ENCODE measurements around the gene ATN1.
"Not testable (repeated sequence)": the region's sequence is repeated elsewhere in the genome, so short reads cannot be mapped to it uniquely, and the experiment has no call there.

ATN1 gene

DNA sequence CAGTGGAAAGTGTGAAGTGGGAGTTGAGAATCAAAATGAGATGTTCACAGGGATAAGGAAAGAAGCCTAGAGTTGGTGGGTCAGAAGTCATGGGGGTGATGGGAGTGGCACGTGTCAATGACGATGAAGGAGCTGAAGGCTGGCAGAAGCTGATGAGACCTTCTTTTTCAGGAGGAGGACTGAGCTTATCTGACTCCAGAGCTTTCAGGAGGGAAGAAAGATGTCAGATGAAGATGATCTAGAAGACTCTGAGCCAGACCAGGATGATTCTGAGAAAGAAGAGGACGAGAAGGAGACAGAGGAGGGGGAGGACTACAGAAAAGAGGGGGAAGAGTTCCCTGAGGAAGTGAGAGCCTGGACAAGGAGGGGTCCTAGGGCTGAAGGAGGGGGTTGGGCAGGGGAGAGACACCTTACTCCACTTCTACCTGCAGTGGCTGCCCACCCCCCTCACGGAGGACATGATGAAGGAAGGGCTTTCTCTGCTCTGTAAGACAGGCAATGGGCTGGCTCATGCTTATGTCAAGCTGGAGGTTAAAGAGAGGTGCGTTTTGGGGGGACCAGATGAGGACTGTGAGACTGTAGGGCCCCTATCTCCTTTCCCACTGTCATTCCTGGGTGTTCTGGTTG, 22.2 kb upstream of the ATN1 start:
- DNase-seq, result no peak

DNA sequence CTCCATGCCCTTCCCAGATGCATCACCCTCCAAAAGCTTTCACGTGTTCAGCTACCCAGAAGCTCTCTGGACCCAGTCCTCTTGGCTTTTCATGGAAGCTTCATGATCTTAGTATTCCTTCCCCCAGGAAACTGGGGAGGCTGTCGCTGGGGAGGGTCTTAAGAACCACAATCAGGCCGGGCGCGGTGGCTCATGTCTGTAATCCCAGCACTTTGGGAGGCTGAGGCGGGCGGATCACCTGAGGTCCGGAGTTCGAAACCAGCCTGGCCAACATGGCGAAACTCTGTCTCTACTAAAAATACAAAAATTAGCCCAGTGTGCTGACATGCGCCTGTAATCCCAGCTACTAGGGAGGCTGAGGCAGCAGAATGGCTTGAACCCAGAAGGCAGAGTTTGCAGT, 19.6 kb upstream of the ATN1 start:
- not testable (repeated sequence) for DNase-seq

DNA sequence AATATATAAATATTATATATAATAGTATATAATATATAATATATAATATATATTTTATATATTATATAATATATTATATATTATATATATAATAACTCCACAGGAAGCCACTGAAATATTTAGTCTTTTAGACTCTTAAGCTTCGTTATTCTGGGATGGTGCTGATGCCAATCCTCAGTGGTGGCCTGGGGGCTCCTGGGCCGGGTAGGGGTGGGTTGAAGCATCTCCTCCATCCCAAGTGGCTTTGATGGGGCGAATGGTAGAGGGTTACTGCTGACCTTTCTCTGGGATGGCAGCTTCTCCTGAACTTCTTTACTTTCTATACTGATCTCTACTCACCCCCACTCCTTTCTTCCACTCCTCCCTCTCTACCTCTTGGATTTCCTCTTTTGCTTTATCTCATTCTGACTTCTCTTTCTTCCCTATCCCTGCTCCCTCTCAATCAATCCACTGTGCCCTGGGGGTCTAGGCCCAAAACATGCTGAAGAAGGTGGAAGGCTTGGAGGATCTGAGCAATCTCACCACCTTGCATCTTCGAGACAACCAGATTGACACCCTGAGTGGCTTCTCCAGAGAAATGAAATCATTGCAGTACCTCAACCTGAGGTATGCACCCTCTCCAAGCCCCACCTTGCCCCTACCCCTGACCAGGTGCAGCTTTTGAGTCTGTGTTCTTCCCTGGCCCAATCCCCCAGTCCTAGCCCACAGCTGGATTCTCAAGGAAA, 18.2 kb upstream of the ATN1 start:
- no peak for DNase-seq

DNA sequence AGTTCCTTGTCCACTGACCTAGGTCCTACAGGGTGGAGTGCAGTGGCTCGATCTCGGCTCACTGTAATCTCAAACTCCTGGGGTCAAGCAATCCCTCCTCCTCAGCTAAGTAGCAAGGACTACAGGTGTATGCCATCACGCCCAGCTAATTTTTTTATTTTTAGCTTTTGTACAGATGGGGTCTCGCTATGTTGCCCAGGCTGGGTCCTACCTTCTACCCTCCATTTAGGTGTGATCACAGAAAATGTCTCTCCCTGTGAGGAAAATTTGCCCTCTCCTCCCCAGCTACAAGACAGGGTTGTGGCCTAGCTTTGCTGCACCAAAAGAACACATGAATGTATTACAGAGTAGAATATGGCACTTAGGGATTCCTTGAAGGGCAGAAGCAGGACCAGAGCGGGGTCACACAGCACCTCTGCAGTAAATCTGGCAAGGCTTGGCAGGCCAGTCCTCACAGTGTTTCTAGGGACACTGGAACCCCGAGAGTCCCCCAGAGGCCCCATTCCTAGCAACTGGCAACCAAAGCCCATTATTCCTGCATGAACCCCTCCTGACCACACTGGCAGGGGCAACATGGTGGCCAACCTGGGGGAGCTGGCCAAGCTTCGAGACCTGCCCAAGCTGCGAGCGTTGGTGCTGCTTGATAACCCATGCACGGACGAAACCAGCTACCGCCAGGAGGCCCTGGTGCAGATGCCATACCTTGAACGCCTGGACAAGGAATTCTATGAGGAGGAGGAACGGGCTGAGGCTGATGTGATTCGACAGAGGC, 15.4 kb upstream of the ATN1 start:
- no peak for DNase-seq

DNA sequence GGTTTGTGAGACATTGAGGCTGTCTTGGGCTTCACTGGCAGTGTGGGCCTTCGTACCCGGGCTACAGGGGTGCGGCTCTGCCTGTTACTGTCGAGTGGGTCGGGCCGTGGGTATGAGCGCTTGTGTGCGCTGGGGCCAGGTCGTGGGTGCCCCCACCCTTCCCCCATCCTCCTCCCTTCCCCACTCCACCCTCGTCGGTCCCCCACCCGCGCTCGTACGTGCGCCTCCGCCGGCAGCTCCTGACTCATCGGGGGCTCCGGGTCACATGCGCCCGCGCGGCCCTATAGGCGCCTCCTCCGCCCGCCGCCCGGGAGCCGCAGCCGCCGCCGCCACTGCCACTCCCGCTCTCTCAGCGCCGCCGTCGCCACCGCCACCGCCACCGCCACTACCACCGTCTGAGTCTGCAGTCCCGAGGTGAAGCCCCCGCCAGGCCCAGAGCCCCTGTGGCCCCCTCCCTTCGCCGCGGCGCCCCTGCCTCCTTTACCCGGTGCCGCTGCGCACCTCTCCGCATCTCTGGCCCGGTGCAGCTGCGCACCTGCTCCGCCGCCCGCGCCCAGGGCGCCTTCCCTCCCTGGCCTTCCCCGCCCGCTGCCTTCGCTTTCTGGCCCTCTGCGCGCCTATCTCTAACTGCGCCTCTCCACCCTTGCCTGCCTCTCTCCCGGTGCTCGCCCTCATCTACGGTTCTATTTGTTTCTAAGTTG, 13.4 kb upstream of the ATN1 start, which contains the start of gene ENO2:
ENO2 (plus strand) TSS at position 335 of the 701 bp plus-strand sequence. CDS start 1,253 bp downstream, outside the sequence.
- DNase-seq, result peak; percentile 80

DNA sequence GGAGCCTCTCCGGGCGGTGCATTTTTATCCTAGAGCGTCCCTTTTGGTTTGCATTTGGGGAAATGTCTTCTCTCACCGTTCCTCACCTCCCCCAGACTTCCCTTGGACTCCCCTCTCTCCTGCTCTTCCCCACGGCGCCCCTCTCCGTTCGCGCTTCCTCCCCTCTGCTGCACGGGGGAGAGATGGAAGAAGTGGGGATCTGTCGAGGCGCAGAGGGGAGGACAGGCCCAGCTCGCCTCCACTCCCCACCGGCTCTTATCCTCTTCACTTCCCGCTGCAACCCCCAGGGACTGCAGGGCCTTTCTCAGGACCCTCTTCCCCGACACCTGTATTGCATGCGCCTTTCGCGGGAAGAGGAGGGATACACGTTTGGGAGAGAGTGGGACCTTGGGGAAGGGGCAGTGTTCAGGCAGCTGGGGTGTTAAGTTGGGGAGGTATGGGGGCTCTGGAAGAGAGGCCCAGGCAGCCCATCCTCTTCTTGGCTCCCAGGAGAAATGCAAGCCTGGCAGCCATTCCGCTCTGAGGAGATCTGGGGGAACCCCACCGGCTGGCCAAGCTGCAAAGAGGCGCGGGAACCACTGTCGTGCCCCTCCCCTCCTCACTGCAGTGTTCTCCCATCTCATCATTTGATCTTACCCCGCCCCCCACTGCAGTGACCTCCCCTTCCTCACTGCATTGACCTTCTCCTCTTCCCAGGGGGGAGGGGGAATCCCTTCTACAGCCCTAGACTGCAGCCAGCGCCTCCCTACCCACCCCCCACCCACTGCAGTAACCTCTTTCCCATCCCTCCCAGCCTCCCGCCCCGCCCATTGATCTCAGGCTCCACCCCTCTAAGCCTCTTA, 12.6 kb upstream of the ATN1 start:
- no peak for DNase-seq

DNA sequence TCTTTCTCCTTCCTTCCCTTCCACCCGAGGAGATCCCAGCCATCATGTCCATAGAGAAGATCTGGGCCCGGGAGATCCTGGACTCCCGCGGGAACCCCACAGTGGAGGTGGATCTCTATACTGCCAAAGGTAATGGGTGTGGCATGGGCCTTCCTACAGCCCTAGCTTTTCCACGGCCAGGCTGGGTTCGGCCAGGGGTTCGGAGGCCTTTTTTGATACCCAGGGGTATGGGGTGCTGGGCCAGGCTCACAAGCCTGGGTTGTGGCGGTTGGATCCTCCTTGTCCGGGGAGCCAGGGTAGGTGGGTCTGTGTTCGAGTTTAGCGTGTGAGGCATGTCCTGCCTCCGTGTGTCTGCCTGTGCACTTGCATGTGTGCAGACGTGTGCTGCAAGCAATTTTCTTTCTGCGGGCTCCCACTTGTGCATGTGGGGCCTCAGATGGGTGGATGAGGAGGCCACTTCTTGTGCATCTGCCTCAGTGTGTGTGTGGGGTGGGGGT, 11.9 kb upstream of the ATN1 start:
- no peak for DNase-seq

DNA sequence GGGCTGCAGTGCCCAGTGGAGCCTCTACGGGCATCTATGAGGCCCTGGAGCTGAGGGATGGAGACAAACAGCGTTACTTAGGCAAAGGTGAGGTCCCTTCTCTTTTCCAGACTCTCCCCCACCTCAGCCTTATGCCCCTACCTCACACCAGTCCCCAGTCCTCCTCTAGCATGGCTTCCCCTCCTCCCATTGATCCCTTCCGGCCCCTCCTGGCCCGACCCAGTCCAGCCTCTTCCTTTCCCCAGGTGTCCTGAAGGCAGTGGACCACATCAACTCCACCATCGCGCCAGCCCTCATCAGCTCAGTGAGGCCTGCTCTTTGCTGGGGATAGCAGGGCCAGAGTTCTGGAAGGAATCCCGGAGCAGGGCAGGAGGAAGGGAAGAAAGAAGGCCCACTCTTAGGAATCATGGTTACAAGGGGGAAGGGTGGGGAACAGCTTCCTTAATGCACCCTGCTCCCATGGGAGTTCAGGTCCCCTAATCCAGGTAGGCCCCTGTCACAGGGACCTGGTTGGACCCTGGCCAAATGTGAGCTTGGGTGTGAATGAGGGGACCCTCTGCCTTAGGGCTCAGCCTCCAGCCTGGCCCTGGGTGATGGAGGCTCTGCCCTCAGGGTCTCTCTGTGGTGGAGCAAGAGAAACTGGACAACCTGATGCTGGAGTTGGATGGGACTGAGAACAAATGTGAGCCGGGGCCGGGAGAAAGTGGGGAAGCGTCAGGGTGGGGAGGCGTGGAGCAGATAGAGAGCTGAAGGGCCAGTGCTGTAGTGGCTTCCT, 11.1 kb upstream of the ATN1 start:
- DNase-seq, result no peak

DNA sequence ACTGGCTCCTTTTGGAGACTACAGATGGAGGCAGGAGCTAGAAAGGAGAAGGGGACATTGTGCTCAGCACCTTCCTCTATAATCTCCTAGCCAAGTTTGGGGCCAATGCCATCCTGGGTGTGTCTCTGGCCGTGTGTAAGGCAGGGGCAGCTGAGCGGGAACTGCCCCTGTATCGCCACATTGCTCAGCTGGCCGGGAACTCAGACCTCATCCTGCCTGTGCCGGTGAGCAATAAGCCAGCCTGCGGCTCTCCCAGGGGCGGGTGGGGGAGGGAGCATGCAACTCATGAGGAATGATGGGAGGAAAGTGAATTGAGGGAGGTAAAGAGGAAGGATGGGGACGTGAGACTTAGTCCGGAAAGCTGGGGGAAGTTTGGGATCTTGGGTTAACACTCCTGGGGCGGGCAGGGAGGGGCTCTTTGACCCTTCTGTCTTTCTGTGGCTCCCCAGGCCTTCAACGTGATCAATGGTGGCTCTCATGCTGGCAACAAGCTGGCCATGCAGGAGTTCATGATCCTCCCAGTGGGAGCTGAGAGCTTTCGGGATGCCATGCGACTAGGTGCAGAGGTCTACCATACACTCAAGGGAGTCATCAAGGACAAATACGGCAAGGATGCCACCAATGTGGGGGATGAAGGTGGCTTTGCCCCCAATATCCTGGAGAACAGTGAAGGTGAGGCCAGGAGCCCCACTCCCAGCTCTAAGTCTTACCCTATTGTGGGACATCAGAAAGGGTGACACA, 10.1 kb upstream of the ATN1 start:
- no peak for DNase-seq

DNA sequence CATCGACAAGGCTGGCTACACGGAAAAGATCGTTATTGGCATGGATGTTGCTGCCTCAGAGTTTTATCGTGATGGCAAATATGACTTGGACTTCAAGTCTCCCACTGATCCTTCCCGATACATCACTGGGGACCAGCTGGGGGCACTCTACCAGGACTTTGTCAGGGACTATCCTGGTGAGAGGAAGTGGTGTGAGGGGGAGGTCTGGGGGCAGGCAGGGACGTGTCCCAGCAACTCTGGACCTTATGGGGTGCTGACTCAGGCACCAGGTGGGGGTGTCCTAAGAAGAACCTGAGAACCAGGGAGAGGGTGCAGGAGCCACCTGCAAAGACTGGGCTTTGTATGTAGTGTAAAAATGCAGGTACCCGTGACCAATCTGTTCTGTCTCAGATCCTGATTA, 8.2 kb upstream of the ATN1 start:
- no peak for DNase-seq

DNA sequence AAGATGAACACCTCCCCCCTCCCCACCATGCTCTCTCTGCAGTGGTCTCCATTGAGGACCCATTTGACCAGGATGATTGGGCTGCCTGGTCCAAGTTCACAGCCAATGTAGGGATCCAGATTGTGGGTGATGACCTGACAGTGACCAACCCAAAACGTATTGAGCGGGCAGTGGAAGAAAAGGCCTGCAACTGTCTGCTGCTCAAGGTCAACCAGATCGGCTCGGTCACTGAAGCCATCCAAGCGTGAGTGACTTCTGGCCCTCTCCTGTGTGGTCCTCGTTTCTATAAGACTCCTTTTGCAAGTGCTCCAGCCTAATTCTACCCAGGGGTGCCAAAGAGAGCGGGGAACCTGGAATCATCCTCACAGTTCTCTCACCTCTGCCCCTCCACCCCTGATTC, 6.2 kb upstream of the ATN1 start:
- DNase-seq, result no peak

DNA sequence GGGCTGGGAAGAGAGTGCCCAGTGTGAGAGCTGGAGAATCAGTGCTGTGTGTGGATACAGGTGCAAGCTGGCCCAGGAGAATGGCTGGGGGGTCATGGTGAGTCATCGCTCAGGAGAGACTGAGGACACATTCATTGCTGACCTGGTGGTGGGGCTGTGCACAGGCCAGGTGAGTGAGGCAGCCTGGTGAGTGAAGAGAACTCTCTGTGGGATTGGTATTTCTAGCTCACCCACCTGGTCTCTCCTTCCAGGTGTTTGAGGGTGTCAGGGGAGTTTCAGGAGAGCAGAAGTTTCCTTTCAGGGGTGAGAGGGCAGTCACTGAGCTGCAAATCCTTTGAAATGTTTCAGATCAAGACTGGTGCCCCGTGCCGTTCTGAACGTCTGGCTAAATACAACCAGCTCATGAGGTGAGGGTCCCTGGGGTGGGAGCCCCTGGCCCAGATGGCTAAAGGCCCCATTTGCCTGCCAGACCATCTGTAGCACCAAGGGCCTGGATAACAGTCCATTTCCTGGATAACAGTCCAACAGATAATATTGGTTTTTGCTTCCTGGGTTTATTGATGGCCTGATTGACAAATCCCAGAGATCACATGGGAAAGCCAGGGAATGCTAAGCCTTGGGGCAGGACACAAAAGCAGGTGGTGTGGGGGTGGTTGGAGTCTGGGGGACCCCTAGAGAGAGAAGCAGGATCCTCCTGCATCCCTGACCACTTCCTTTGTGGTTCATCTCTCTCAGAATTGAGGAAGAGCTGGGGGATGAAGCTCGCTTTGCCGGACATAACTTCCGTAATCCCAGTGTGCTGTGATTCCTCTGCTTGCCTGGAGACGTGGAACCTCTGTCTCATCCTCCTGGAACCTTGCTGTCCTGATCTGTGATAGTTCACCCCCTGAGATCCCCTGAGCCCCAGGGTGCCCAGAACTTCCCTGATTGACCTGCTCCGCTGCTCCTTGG, 5.5 kb upstream of the ATN1 start:
- DNase-seq, result no peak

DNA sequence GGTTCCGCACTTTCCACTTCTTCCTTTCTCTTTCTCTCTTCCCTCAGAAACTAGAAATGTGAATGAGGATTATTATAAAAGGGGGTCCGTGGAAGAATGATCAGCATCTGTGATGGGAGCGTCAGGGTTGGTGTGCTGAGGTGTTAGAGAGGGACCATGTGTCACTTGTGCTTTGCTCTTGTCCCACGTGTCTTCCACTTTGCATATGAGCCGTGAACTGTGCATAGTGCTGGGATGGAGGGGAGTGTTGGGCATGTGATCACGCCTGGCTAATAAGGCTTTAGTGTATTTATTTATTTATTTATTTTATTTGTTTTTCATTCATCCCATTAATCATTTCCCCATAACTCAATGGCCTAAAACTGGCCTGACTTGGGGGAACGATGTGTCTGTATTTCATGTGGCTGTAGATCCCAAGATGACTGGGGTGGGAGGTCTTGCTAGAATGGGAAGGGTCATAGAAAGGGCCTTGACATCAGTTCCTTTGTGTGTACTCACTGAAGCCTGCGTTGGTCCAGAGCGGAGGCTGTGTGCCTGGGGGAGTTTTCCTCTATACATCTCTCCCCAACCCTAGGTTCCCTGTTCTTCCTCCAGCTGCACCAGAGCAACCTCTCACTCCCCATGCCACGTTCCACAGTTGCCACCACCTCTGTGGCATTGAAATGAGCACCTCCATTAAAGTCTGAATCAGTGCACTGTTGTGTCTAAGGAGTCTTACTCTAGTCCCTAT, 4.6 kb upstream of the ATN1 start:
- DNase-seq, result no peak

DNA sequence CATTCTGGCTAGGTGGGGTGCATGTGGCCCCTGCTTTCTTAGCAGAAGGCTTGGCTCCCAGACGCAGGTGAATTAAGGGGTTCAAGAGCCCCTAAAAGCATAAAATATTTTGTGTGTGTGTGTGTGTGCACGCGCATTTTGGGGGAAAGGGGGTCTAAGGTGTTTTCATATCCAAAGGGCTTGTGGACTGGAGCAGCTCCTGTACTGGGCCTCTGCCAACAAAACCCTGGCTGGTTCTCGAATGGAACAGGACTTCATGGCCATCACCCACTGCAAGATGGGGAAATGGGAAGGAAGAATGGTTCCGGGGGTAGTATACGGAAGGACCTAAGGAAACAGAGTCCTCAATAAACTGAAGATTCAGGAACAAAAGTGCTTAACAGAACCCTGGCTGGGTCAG, 3.9 kb upstream of the ATN1 start:
- DNase-seq, result peak; percentile 41

DNA sequence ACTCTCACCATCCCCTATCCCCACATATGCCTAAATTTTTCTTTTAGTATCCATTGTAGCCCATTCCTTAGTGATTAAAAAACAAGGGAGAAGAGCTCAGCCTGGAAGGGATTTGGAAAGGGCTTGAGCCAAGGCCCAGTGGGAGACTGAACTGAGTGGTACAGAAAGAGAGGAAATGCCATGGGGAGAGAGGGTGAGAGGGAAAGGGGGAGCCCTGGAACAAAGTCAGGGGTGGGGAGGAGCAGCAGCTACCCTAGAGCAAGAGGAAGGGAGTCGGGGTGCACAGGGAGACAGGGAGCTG, 2.6 kb upstream of the ATN1 start:
- no peak for DNase-seq

DNA sequence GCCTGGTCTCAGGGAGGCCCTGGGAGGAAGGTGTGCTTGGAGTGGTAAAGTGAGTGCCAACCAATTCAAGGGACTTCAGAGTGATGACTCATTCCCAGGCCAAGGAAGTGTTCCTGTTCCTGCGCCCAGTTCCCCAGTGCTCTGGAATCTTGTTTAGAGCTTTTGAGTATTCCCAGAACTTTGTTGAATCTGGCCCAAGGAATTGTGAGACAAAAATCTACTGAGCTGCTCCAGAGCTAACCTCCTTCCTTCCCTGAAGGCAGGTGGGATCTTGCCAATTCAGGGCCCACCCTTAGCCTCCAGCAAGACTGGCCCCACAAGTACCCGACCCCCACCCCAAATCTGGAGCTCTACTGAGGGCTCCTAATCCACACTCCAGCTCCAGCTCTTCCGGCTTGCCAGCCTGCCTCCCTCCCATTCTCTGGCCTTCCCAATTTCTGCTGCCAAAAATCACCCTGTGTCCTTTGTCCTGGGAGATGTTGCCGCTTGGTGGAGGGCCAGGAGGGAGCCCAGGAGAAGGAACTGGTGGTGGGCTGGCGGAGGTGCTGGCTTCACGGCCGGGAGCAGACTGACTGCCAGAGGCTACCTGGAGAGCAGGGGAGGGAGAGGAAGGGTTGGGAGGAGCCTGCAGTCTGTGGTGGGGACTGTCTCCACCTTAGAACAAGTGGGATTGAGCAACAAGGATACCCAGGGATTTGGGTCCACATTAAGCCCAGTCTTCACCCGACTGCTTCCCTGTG, 2.0 kb upstream of the ATN1 start:
- peak; percentile 85 for DNase-seq

DNA sequence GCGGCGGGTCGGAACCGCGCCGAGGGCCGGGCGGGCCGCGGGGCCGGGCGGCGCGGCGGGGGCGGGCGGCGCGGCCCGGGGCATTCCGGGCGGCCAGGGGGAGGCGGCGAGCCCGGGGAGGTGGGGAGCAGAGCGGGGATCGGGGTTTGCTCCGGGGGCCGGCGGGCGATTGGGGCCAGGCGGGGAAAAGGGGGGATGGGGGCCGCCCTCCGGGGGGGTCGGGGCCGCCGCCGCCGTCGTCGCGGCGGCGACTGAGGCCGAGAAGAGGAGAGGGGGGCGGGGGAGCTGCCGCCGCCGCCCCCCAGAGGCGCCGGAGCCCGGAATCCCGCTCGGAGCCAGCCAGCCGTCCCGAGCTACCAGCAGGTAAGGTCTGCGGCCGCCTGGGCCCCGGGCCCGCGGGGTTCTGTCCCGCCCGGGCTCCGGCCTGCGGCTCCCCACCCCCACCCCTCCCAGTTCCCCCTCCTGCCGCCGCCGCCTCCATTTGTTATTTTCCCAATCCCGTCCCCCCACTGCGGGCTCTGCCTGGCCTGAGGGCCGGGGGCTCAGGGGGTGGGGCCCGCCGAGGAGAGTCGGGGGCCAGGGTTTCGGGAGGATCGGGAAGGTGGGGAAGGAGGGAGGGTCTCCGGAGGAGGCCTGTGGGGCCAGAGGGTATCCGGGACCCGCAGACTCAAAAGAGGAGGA, 403 bp downstream of the ATN1 start:
- peak; percentile 59 for DNase-seq
